Brain microvascular endothelial cell (primary cell): ENCODE measurements around the gene ZNF732.

Experiments used
- DNase-seq: peaks from one replicate; pipeline ENCODE4 v3.0.0-alpha.2; 2020
- H3K27ac ChIP-seq: fragments of 250-450 bp; sonication (Bioruptor Pico); 2 replicates; pipeline ENCODE4 v1.5.1; 2020; ENCODE audit warnings: mild to moderate bottlenecking, moderate library complexity
- H3K27me3 ChIP-seq: fragments of 250-450 bp; sonication (Bioruptor Pico); replicated peaks from 2 replicates; pipeline ENCODE4 v1.5.1; 2020; ENCODE audit warnings: mild to moderate bottlenecking
- H3K36me3 ChIP-seq: fragments of 250-450 bp; sonication (Bioruptor Pico); replicated peaks from 2 replicates; pipeline ENCODE4 v1.5.1; 2020; ENCODE audit warnings: mild to moderate bottlenecking
- H3K4me3 ChIP-seq: 2 replicates; pipeline ENCODE4 v1.5.1; 2011; ENCODE audit warnings: low read depth, mild to moderate bottlenecking, control low read depth, low read length, moderate library complexity
- in situ Hi-C: cut with HindIII; loops from 2 replicates; pipeline ENCODE4 v1.10.0; 2017; ENCODE audit warnings: low sequenced_read_pairs, low pct_ligation_motif_present
- TF ChIP-seq, protein P1 (sequence below): IDR thresholded peaks from 2 replicates; pipeline ENCODE4 v1.5.1; 2011; ENCODE audit warnings: low read depth, mild to moderate bottlenecking, moderate library complexity, low read length, control low read depth, inconsistent platforms; ENCODE audit errors: missing control alignments

ZNF732 gene

GRCh38 chr4:223913-224497 lies 81.3 kb downstream of the ZNF732 start:
- TF ChIP-seq, protein P1, sequence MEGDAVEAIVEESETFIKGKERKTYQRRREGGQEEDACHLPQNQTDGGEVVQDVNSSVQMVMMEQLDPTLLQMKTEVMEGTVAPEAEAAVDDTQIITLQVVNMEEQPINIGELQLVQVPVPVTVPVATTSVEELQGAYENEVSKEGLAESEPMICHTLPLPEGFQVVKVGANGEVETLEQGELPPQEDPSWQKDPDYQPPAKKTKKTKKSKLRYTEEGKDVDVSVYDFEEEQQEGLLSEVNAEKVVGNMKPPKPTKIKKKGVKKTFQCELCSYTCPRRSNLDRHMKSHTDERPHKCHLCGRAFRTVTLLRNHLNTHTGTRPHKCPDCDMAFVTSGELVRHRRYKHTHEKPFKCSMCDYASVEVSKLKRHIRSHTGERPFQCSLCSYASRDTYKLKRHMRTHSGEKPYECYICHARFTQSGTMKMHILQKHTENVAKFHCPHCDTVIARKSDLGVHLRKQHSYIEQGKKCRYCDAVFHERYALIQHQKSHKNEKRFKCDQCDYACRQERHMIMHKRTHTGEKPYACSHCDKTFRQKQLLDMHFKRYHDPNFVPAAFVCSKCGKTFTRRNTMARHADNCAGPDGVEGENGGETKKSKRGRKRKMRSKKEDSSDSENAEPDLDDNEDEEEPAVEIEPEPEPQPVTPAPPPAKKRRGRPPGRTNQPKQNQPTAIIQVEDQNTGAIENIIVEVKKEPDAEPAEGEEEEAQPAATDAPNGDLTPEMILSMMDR = no peak
- in situ Hi-C loops = no loop called here
- no peak overlapping the region for H3K4me3 ChIP-seq
- no peak for DNase-seq
- H3K27me3 ChIP-seq = no peaks in the 10 kb centered on the region
- no peak overlapping the region for H3K27ac ChIP-seq
- H3K36me3 ChIP-seq = no peaks in the 10 kb centered on the region
